ENCODE measurements around the gene BAD. TPM values are rescaled to one million over a fixed set of nuclear protein-coding genes. Genes with fewer than 3 reads are reported as not detected.

Gene BAD
- total and polyA plus RNA-seq, 8 donors = 45.0 to 71.4 (median 55.1) TPM

GRCh38 chr11:64275031-64275800 is 9.2 kb downstream of the BAD start:
- DNase-seq (no peak), ATAC-seq (no peak)
- peaks cover 0 to 42% of the 10 kb centered on the region in 2 donors for H3K36me3 ChIP-seq
- TF ChIP-seq CTCF (IDR thresholded peaks at IDR 0.05) = no peak
- no peaks in the 10 kb centered on the region for H3K27me3 ChIP-seq
- H3K4me1 ChIP-seq = peaks cover 5 to 19% of the 10 kb centered on the region in 2 donors
- H3K27ac ChIP-seq = no peak overlapping the region
- H3K4me3 ChIP-seq = no peak overlapping the region
- no peaks in the 10 kb centered on the region for H3K9me3 ChIP-seq
- intact Hi-C loops (cut with DNase I) = no loop called here

GRCh38 chr11:64269540-64270220 is 14.8 kb downstream of the BAD start:
- DNase-seq (peak; percentile 98 to 100 (median 98)), ATAC-seq (peak; percentile 84)
- Histone ChIP-seq H3K4me1 (peaks cover 13 to 44% of the 10 kb centered on the region in 2 donors), H3K36me3 (peaks cover 0 to 27% of the 10 kb centered on the region in 2 donors), H3K4me3 (peak overlapping the region; percentile 71 to 81), H3K27ac (peak overlapping the region; percentile 97 to 100), H3K9me3 (no peaks in the 10 kb centered on the region), H3K27me3 (no peaks in the 10 kb centered on the region)
- TF ChIP-seq CTCF (IDR thresholded peaks at IDR 0.05) = no peak
- intact Hi-C loops (cut with DNase I) = no loop called here

- intact Hi-C loops (cut with DNase I) = no loop called here
- peak; percentile 14 for ATAC-seq
Measured at GRCh38 chr11:64268893-64269539, 15.4 kb downstream of the BAD start.

GRCh38 chr11:64268025-64268892 is 16.2 kb downstream of the BAD start:
- TF ChIP-seq CTCF (IDR thresholded peaks at IDR 0.05) = no peak
- intact Hi-C loops (cut with DNase I) = no loop called here
- peaks cover 13 to 44% of the 10 kb centered on the region in 2 donors for H3K4me1 ChIP-seq
- H3K27ac ChIP-seq = peak overlapping the region; percentile 97 to 100
- ATAC-seq (no peak), DNase-seq (peak in 3 of 4 donors; percentile 61 to 82 (median 66))
- H3K27me3 ChIP-seq = no peaks in the 10 kb centered on the region
- peak overlapping the region; percentile 71 to 81 for H3K4me3 ChIP-seq
- H3K9me3 ChIP-seq = no peaks in the 10 kb centered on the region
- peaks cover 0 to 42% of the 10 kb centered on the region in 2 donors for H3K36me3 ChIP-seq

More at GRCh38 chr11:64268893-64269539, 15.4 kb downstream of the BAD start:
- Histone ChIP-seq H3K9me3 (no peaks in the 10 kb centered on the region), H3K27me3 (no peaks in the 10 kb centered on the region), H3K27ac (peak overlapping the region; percentile 97 to 100), H3K4me3 (peak overlapping the region; percentile 71 to 81), H3K36me3 (peaks cover 0 to 34% of the 10 kb centered on the region in 2 donors), H3K4me1 (peaks cover 13 to 44% of the 10 kb centered on the region in 2 donors)
- no peak for TF ChIP-seq CTCF (IDR thresholded peaks at IDR 0.05)
- peak in 3 of 4 donors; percentile 30 to 90 (median 79) for DNase-seq
